ENCODE results near the gene SORBS2.

GRCh38 chr4:185852961-185853360, 41.0 kb upstream of the SORBS2 start:
- TF ChIP-seq, protein P1, sequence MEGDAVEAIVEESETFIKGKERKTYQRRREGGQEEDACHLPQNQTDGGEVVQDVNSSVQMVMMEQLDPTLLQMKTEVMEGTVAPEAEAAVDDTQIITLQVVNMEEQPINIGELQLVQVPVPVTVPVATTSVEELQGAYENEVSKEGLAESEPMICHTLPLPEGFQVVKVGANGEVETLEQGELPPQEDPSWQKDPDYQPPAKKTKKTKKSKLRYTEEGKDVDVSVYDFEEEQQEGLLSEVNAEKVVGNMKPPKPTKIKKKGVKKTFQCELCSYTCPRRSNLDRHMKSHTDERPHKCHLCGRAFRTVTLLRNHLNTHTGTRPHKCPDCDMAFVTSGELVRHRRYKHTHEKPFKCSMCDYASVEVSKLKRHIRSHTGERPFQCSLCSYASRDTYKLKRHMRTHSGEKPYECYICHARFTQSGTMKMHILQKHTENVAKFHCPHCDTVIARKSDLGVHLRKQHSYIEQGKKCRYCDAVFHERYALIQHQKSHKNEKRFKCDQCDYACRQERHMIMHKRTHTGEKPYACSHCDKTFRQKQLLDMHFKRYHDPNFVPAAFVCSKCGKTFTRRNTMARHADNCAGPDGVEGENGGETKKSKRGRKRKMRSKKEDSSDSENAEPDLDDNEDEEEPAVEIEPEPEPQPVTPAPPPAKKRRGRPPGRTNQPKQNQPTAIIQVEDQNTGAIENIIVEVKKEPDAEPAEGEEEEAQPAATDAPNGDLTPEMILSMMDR (IDR thresholded peaks at IDR 0.05; ENCODE audit: low read depth, low read length) = no peak
- TF ChIP-seq EZH2phosphoT487 (IDR thresholded peaks at IDR 0.05; ENCODE audit: low read depth) = no peak
